GM12878 (cell line): ENCODE measurements around the gene DDO. TPM values are rescaled to one million over a fixed set of nuclear protein-coding genes. Genes with fewer than 3 reads are reported as not detected.

ENCODE experiments used
- ATAC-seq: fragments of 200-7000 bp; cut with Tn5 transposase; 3 replicates; pipeline ENCODE4 v1.9.1; 2020; ENCODE audit warnings: mild to moderate bottlenecking, moderate library complexity
- BruUV-seq: library from RNA; stranded (reverse); fragments of 400-500 nt; replicated peaks from 2 replicates; lab custom pipeline; 2021; lab: Mats Ljungman, UMichigan
- CTCF ChIA-PET: fragments of 300-600 bp; sonication (Branson Sonifier 250); formaldehyde crosslinking; extraction: SDS; loops from one replicate; lab custom pipeline; 2021; ENCODE audit warnings: inconsistent platforms; lab: Yijun Ruan, JAX
- POLR2A ChIA-PET: fragments of 350-600 bp; formaldehyde crosslinking; extraction: SDS; loops from one replicate; lab custom pipeline; 2021; ENCODE audit warnings: inconsistent platforms; lab: Charles Lee
- RAD21 ChIA-PET: fragments of 300-600 bp; sonication (Branson Sonifier 250); formaldehyde crosslinking; loops from one replicate; lab custom pipeline; 2023; ENCODE audit warnings: antibody characterized with exemption; ENCODE audit not compliant: unreplicated experiment; lab: Charles Lee
- SMC1A ChIA-PET: fragments of 300-600 bp; sonication (Branson Sonifier 250); formaldehyde crosslinking; loops from one replicate; lab custom pipeline; 2023; ENCODE audit not compliant: unreplicated experiment, uncharacterized antibody; lab: Charles Lee
- DNase-seq: peaks from one replicate; pipeline ENCODE4 v3.0.0-alpha.2; 2011; ENCODE audit warnings: low read depth, low spot score
- FAIRE-seq: peaks from 3 replicates; lab custom pipeline; 2011; peaks lifted over from hg19 to GRCh38; lab: Jason Lieb, UNC
- H2AFZ ChIP-seq: 2 replicates; pipeline ENCODE4 v1.6.0; 2011; ENCODE audit warnings: low read depth, low read length, control low read depth; ENCODE audit not compliant: control insufficient read depth
- H3K27ac ChIP-seq: 2 replicates; pipeline ENCODE4 v1.5.1; 2011; ENCODE audit warnings: control low read depth; ENCODE audit not compliant: control insufficient read depth, insufficient read depth
- H3K27me3 ChIP-seq, 2 experiments: replicated peaks in 1 of 2; 2 replicates each; pipeline versions ENCODE4 v1.6.0 to v1.6.1; 2011; ENCODE audit warnings: low read length in 1 of 2; ENCODE audit not compliant: control insufficient read depth in 2 of 2, insufficient read depth in 2 of 2
- H3K36me3 ChIP-seq, 2 experiments: 2 replicates each; pipeline ENCODE4 v1.5.1; 2011; ENCODE audit warnings: low read length in 1 of 2; ENCODE audit not compliant: control insufficient read depth in 2 of 2, insufficient read depth in 2 of 2
- H3K4me1 ChIP-seq: 2 replicates; pipeline ENCODE4 v1.6.1; 2011; ENCODE audit warnings: mild to moderate bottlenecking, low read length, moderate library complexity, mixed read lengths; ENCODE audit not compliant: control insufficient read depth, insufficient read depth
- H3K4me2 ChIP-seq: 2 replicates; pipeline ENCODE4 v1.6.0; 2011; ENCODE audit warnings: control low read depth; ENCODE audit not compliant: control insufficient read depth, insufficient read depth
- H3K4me3 ChIP-seq: fragments of 200-600 bp; sonication (generic); 2 replicates; pipeline ENCODE4 v1.5.1; 2016
- H3K79me2 ChIP-seq: 2 replicates; pipeline ENCODE4 v1.6.0; 2011; ENCODE audit warnings: low read length; ENCODE audit not compliant: control insufficient read depth, insufficient read depth
- H3K9ac ChIP-seq: 2 replicates; pipeline ENCODE4 v1.8.0; 2011; ENCODE audit warnings: low read length, control low read depth, mixed read lengths; ENCODE audit not compliant: control insufficient read depth, insufficient read depth
- H3K9me3 ChIP-seq: replicated peaks from 3 replicates; pipeline ENCODE4 v1.5.1; 2011; ENCODE audit warnings: mild to moderate bottlenecking, low read length; ENCODE audit not compliant: control insufficient read depth, insufficient read depth
- H4K20me1 ChIP-seq: 2 replicates; pipeline ENCODE4 v1.6.0; 2011; ENCODE audit not compliant: control insufficient read depth, insufficient read depth
- CBFB ChIP-seq: IDR thresholded peaks from 2 replicates; pipeline ENCODE4 v1.6.1; 2016; ENCODE audit warnings: antibody characterized with exemption, low read depth
- CHD1 ChIP-seq: IDR thresholded peaks from 2 replicates; pipeline ENCODE4 v1.6.1; 2012; ENCODE audit warnings: low read depth, low read length, improper control_type of control experiment
- GABPA ChIP-seq: IDR thresholded peaks from 2 replicates; pipeline ENCODE4 v1.6.1; 2014; ENCODE audit warnings: antibody characterized with exemption, low read depth, mild to moderate bottlenecking, inconsistent platforms
- HDAC6 ChIP-seq: fragments of 200-600 bp; sonication (generic); IDR thresholded peaks from one replicate; pipeline ENCODE4 v1.8.0; 2017; ENCODE audit warnings: antibody characterized with exemption; ENCODE audit not compliant: unreplicated experiment
- MLLT1 ChIP-seq: fragments of 450-650 bp; IDR thresholded peaks from 2 replicates; pipeline ENCODE4 v1.6.1; 2016; ENCODE audit warnings: mild to moderate bottlenecking
- NBN ChIP-seq: fragments of 450-650 bp; IDR thresholded peaks from 2 replicates; pipeline ENCODE4 v1.6.1; 2016
- NFYB ChIP-seq: IDR thresholded peaks from 2 replicates; pipeline ENCODE4 v1.6.1; 2011; ENCODE audit warnings: low read depth, mild to moderate bottlenecking, low read length, improper control_type of control experiment, moderate library complexity; ENCODE audit not compliant: insufficient read depth
- NKRF ChIP-seq: fragments of 450-650 bp; conservative IDR thresholded peaks from 2 replicates; pipeline ENCODE4 v1.6.1; 2017; ENCODE audit warnings: mild to moderate bottlenecking, moderate library complexity
- NR2F1 ChIP-seq: fragments of 450-650 bp; conservative IDR thresholded peaks from 2 replicates; pipeline ENCODE4 v1.6.1; 2017; ENCODE audit warnings: mild to moderate bottlenecking
- PAX8 ChIP-seq: fragments of 450-650 bp; IDR thresholded peaks from 2 replicates; pipeline ENCODE4 v1.6.1; 2017; ENCODE audit warnings: mild to moderate bottlenecking, moderate library complexity
- POLR2AphosphoS2 ChIP-seq: IDR thresholded peaks from 2 replicates; pipeline ENCODE4 v1.6.1; 2011; ENCODE audit warnings: low read depth, mild to moderate bottlenecking, low read length, improper control_type of control experiment, moderate library complexity
- SUZ12 ChIP-seq: fragments of 200-600 bp; sonication (generic); IDR thresholded peaks from one replicate; pipeline ENCODE4 v1.6.1; 2018; ENCODE audit warnings: antibody characterized with exemption, mild to moderate bottlenecking; ENCODE audit not compliant: unreplicated experiment
- TAF1 ChIP-seq: IDR thresholded peaks from 2 replicates; pipeline ENCODE4 v1.6.1; 2011; ENCODE audit warnings: mild to moderate bottlenecking, low read depth, low read length, borderline replicate concordance
- ZNF274 ChIP-seq: IDR thresholded peaks from one replicate; pipeline ENCODE4 v1.8.0; 2011; ENCODE audit not compliant: insufficient read length, insufficient read depth
- ZNF592 ChIP-seq: fragments of 450-650 bp; IDR thresholded peaks from 2 replicates; pipeline ENCODE4 v1.6.1; 2017; ENCODE audit warnings: mild to moderate bottlenecking, moderate library complexity
- ZZZ3 ChIP-seq: IDR thresholded peaks from 2 replicates; pipeline ENCODE4 v1.6.1; 2011; ENCODE audit warnings: low read depth; ENCODE audit not compliant: control insufficient read depth, insufficient read length
- WGBS: methylation state at CpG from one replicate; pipeline ENCODE4 v1.1.6; 2016; ENCODE audit warnings: low lambda C conversion rate; ENCODE audit not compliant: insufficient replicate concordance, insufficient coverage; ENCODE audit errors: missing lambda C conversion rate; 5-methylcytosine and 5-hydroxymethylcytosine counted together
- in situ Hi-C: fragments of 300-500 bp; cut with MboI; formaldehyde crosslinking; loops from 9 replicates; pipeline ENCODE4 v1.14.3; 2018; ENCODE audit warnings: mixed read lengths
- intact Hi-C: fragments of 100-400 bp; cut with micrococcal nuclease; formaldehyde crosslinking; loops from one replicate; pipeline ENCODE4 v1.14.2; 2022; ENCODE audit not compliant: unreplicated experiment
- polyA plus RNA-seq, 11 experiments: library from polyadenylated mRNA; depleted of rRNA in 4 of 11; unstranded in 6 of 11; stranded (reverse) in 5 of 11; fragments of >200 nt; fragmentation: Nextera tagmentation in 4 of 11; fragmentation: Illumina TruSeq in 1 of 11; extraction: Ambion mirVana in 4 of 11; extraction: Trizol in 1 of 11; gene quantifications; 1 replicate in 1 of 11; 2 replicates in 10 of 11; pipeline versions ENCODE4 v1.2.1 to v1.2.3, GENCODE V29; 2011 to 2016; ENCODE audit warnings: inconsistent platforms in 2 of 11, missing spikeins in 2 of 11, low read depth in 1 of 11
- total RNA-seq, 4 experiments: library from RNA; depleted of rRNA in 3 of 4; stranded (reverse); fragments of >200 nt in 3 of 4; fragmentation: Illumina TruSeq in 1 of 4; extraction: Trizol in 1 of 4; gene quantifications; 2 replicates each; pipeline versions ENCODE4 v1.2.1 to v1.2.3, GENCODE V29; 2013 to 2021

Gene DDO
- total and polyA plus RNA-seq, 10 of the 15 experiments (the other 5 are each of a cell fraction or from before 2014, with no cell fraction given), result 0.04 to 0.14 (median 0.09) TPM; not detected in 6

GRCh38 chr6:110461376-110461775 is 46.0 kb upstream of the DDO start (continued):
- TF ChIP-seq GABPA (no peak), ZZZ3 (no peak), TAF1 (no peak), NKRF (no peak), POLR2AphosphoS2 (no peak), NR2F1 (no peak), ZNF274 (no peak), MLLT1 (no peak), PAX8 (no peak), CBFB (no peak)
- TF ChIP-seq, all 136 proteins: peak for 0

- BruUV-seq, result no TSS peak
- no peak for ATAC-seq
- Histone ChIP-seq H3K36me3 (no peaks in the 10 kb centered on the region), H2AFZ (no peak overlapping the region), H3K9ac (no peak overlapping the region), H3K9me3 (no peaks in the 10 kb centered on the region), H4K20me1 (no peaks in the 10 kb centered on the region), H3K4me3 (no peak overlapping the region), H3K27ac (no peak overlapping the region), H3K27me3 (no peaks in the 10 kb centered on the region; a peak in 1 of 4 replicates), H3K4me2 (no peak overlapping the region), H3K79me2 (no peaks in the 10 kb centered on the region), H3K4me1 (no peaks in the 10 kb centered on the region)
- SMC1A ChIA-PET, result no interaction called here
- CTCF ChIA-PET, result no interaction called here
- no peak for DNase-seq
- intact Hi-C loops (loop anchor here (5.0 kb wide), 1 partner anchor 488 kb away; no protein-coding TSS in a partner anchor), in situ Hi-C loops (no loop called here)
- RAD21 ChIA-PET, result no interaction called here
- POLR2A ChIA-PET, result no interaction called here
- 73% methylated on average over 2 of the region's 2 CpGs for WGBS
- FAIRE-seq, result no peak
- TF ChIP-seq SUZ12 (no peak), NFYB (no peak), CHD1 (no peak), NR2F1 (no peak), NBN (no peak), ZNF592 (no peak), HDAC6 (no peak)
Measured at GRCh38 chr6:110459137-110459536, 43.8 kb upstream of the DDO start.
